Stomach (tissue), 9 donors: ENCODE results near the gene MAPK8IP2. TPM values are rescaled to one million over a fixed set of nuclear protein-coding genes. Genes with fewer than 3 reads are reported as not detected.

ENCODE experiments used
- DNase-seq, 2 donors: peaks; one replicate each; pipeline versions ENCODE4 v3.0.0 to v3.0.0-alpha.2; 2013 to 2019
- H3K27ac ChIP-seq, 5 donors: fragments of 200-600 bp in 4 of 5; sonication (generic) in 4 of 5; one replicate each; pipeline ENCODE4 v1.5.1; 2013 to 2019; ENCODE audit warnings: mild to moderate bottlenecking in 1 of 5, moderate library complexity in 1 of 5
- H3K27me3 ChIP-seq, 3 donors: fragments of 200-600 bp; sonication (generic); one replicate each; pipeline ENCODE4 v1.5.1; 2017 to 2019; ENCODE audit warnings: mixed run types in 1 of 3
- H3K36me3 ChIP-seq, 4 donors: fragments of 200-600 bp; sonication (generic); 1 replicate in 3 of 4; 2 replicates in 1 of 4; pipeline ENCODE4 v1.5.1; 2016 to 2019
- H3K4me1 ChIP-seq, 4 donors: fragments of 200-600 bp; sonication (generic); one replicate each; pipeline ENCODE4 v1.5.1; 2016 to 2019
- H3K4me3 ChIP-seq, 4 donors: fragments of 200-600 bp; sonication (generic) in 3 of 4; one replicate each; pipeline ENCODE4 v1.5.1; 2016 to 2019; ENCODE audit warnings: mild to moderate bottlenecking in 1 of 4
- H3K9me3 ChIP-seq, 4 donors: fragments of 200-600 bp; sonication (generic); one replicate each; pipeline ENCODE4 v1.5.1; 2016 to 2019
- EP300 ChIP-seq: sonication (generic); formaldehyde crosslinking; IDR thresholded peaks from one replicate; pipeline ENCODE4 v1.6.1; 2017; ENCODE audit warnings: antibody characterized with exemption
- POLR2A ChIP-seq, 4 donors: fragments of 450-650 bp; IDR thresholded peaks; one replicate each; pipeline ENCODE4 v1.6.1; 2016; ENCODE audit warnings: antibody characterized with exemption in 4 of 4, control low read depth in 2 of 4, mild to moderate bottlenecking in 1 of 4, moderate library complexity in 1 of 4
- POLR2AphosphoS5 ChIP-seq, 3 donors: sonication (generic); formaldehyde crosslinking; IDR thresholded peaks; one replicate each; pipeline ENCODE4 v1.6.1; 2016; ENCODE audit warnings: antibody characterized with exemption in 3 of 3
- WGBS, 5 donors: extraction: QIAGEN DNeasy Blood & Tissue Kit in 3 of 5; methylation state at CpG; one replicate each; pipeline versions ENCODE4 v1.1.5 to v1.1.7; 2013 to 2018; 5-methylcytosine and 5-hydroxymethylcytosine counted together
- intact Hi-C: fragments of 100-400 bp; cut with DNase I; formaldehyde crosslinking; loops from one replicate; pipeline ENCODE4 v1.15.1; 2023; ENCODE audit warnings: low total_unique reads
- polyA plus RNA-seq, 3 donors: library from polyadenylated mRNA; stranded (reverse); fragments of 200-250 nt; gene quantifications; one replicate each; pipeline ENCODE4 v1.2.3, GENCODE V29; 2013
- total RNA-seq, 5 donors: library from RNA; depleted of rRNA; stranded (reverse); fragments of >200 nt; gene quantifications; one replicate each; pipeline versions ENCODE4 v1.1.0 to v1.2.3, GENCODE V29; 2014 to 2016
- TF ChIP-seq, protein P1 (sequence below), 7 experiments: fragments of 450-650 bp in 4 of 7; fragments of 200-600 bp in 3 of 7; sonication (generic) in 3 of 7; IDR thresholded peaks; one replicate each; pipeline ENCODE4 v1.5.1; 2016 to 2019; ENCODE audit warnings: antibody characterized with exemption in 7 of 7, control low read depth in 2 of 7, mild to moderate bottlenecking in 1 of 7
- donor health status: healthy with polysubstance abuse.
- donor health status: Bipolar disorder and iron deficiency.
- donor health status: healthy.

MAPK8IP2 gene
- total and polyA plus RNA-seq, 8 donors, result 0.43 to 5.8 (median 0.85) TPM

GRCh38 chr22:50582493-50583293 is 17.9 kb upstream of the MAPK8IP2 start, which contains the start of gene CHKB:
Gene CHKB, minus strand, starts transcription at chr22:50582849. Its CDS starts 68 bp downstream, at chr22:50582781.
- intact Hi-C loops, result no loop called here
- peak; percentile 99 for DNase-seq
- peaks cover 0 to 8% (median 5%) of the 10 kb centered on the region in 3 donors for H3K27me3 ChIP-seq
- TF ChIP-seq EP300 (no peak), POLR2A (IDR thresholded peaks at IDR 0.05) (peak in 2 of 4 donors; percentile 3 to 67), POLR2AphosphoS5 (IDR thresholded peaks at IDR 0.05) (peak; percentile 6 to 84 (median 72))
- TF ChIP-seq, protein P1, sequence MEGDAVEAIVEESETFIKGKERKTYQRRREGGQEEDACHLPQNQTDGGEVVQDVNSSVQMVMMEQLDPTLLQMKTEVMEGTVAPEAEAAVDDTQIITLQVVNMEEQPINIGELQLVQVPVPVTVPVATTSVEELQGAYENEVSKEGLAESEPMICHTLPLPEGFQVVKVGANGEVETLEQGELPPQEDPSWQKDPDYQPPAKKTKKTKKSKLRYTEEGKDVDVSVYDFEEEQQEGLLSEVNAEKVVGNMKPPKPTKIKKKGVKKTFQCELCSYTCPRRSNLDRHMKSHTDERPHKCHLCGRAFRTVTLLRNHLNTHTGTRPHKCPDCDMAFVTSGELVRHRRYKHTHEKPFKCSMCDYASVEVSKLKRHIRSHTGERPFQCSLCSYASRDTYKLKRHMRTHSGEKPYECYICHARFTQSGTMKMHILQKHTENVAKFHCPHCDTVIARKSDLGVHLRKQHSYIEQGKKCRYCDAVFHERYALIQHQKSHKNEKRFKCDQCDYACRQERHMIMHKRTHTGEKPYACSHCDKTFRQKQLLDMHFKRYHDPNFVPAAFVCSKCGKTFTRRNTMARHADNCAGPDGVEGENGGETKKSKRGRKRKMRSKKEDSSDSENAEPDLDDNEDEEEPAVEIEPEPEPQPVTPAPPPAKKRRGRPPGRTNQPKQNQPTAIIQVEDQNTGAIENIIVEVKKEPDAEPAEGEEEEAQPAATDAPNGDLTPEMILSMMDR (IDR thresholded peaks at IDR 0.05), result no peak
- WGBS, 5 donors, result 0% methylated on average over 3 to 96 of the region's 96 CpGs
- peaks cover 0 to 27% (median 17%) of the 10 kb centered on the region in 4 donors for H3K36me3 ChIP-seq
- no peaks in the 10 kb centered on the region for H3K9me3 ChIP-seq
- H3K4me3 ChIP-seq, result peak within 1 kb of the TSS; percentile 66 to 82 (median 79)
- H3K4me1 ChIP-seq, result peaks cover 32 to 46% (median 37%) of the 10 kb centered on the region in 4 donors
- peak within 1 kb of the TSS; percentile 95 to 100 (median 98) for H3K27ac ChIP-seq

DNA sequence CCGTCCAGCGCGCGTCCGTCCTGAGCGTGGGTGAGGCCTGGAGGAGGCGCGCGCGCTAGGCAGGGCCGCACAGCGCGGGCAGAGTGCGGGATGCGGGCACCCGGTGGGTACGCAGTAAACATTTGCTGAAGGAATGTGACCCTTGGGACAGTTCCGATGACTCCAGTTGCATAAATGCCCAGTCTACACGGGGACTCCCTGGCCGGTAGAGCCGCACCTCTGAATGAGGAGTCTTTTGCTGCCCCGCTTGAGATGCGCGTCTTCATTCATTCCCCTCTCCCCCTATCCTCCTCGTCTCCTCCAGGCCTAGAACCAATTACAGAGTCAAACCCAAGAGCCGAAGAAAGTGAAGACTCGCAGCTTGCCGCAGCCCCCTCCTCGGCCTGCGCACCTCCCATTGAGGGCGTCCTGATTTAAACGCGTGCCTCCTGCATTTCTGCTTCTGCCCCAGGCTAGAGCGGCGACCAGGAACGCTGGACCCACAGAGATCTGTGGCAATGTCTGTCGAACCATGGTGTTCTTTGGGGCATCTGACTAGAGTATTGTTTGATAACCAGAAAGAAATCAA is 17.2 kb upstream of the MAPK8IP2 start:
- Histone ChIP-seq H3K9me3 (no peaks in the 10 kb centered on the region), H3K4me1 (peaks cover 27 to 39% (median 31%) of the 10 kb centered on the region in 4 donors), H3K36me3 (peaks cover 0 to 27% (median 17%) of the 10 kb centered on the region in 4 donors), H3K27me3 (peaks cover 0 to 2% (median 0%) of the 10 kb centered on the region in 3 donors), H3K27ac (peak overlapping the region; percentile 77 to 100 (median 97)), H3K4me3 (peak overlapping the region; percentile 66 to 82 (median 79))
- TF ChIP-seq EP300, result no peak
- TF ChIP-seq POLR2A (IDR thresholded peaks at IDR 0.05), result no peak
- 5 to 7% (median 6%) methylated on average over 20 to 37 of the region's 37 CpGs for WGBS, 5 donors
- intact Hi-C loops, result no loop called here
- DNase-seq, result no peak

- Histone ChIP-seq H3K9me3 (no peaks in the 10 kb centered on the region), H3K27ac (peak overlapping the region in 1 of 5 donors; percentile 98), H3K27me3 (no peaks in the 10 kb centered on the region), H3K4me1 (peaks cover 22 to 28% (median 23%) of the 10 kb centered on the region in 4 donors), H3K4me3 (no peak overlapping the region), H3K36me3 (peaks cover 0 to 16% (median 10%) of the 10 kb centered on the region in 4 donors)
- 91 to 95% (median 94%) methylated on average over 23 of the region's 23 CpGs for WGBS, 5 donors
- TF ChIP-seq, protein P1 (IDR thresholded peaks at IDR 0.05), result no peak
- TF ChIP-seq POLR2AphosphoS5 (IDR thresholded peaks at IDR 0.05), result no peak
- TF ChIP-seq EP300, result no peak
- TF ChIP-seq POLR2A (IDR thresholded peaks at IDR 0.05), result no peak
- DNase-seq, result no peak
- intact Hi-C loops, result no loop called here
Measured at GRCh38 chr22:50584106-50585096, 16.2 kb upstream of the MAPK8IP2 start.

DNA sequence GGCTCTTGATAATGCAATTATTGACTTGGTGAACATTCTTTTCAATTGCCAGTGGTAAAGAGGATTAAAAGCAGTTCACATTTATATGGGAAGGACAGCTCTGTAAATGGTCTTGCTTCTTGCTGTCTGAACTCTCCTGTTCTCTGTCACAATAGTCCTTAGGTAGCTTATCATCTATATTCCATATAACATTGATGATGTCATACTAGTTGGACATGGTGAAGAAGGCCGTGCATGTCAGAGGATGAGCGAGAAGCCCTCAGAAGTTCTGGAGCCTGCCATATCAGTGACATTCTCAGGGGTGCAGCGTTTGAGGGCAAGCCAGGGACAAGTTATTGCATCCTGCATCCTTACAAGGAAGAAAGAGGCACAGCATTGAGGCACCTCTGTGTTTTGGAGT is 15.4 kb upstream of the MAPK8IP2 start:
- TF ChIP-seq EP300 (no peak), POLR2AphosphoS5 (IDR thresholded peaks at IDR 0.05) (no peak), POLR2A (IDR thresholded peaks at IDR 0.05) (no peak)
- TF ChIP-seq, protein P1 (IDR thresholded peaks at IDR 0.05), result no peak
- H3K4me1 ChIP-seq, result peaks cover 22 to 28% (median 23%) of the 10 kb centered on the region in 4 donors
- DNase-seq, result no peak

More for the DNA sequence above, 15.4 kb upstream of the MAPK8IP2 start:
- Histone ChIP-seq H3K27ac (no peak overlapping the region), H3K36me3 (peaks cover 0 to 8% (median 3%) of the 10 kb centered on the region in 4 donors), H3K27me3 (no peaks in the 10 kb centered on the region), H3K4me3 (no peak overlapping the region), H3K9me3 (no peaks in the 10 kb centered on the region)
- intact Hi-C loops, result no loop called here
- WGBS, 5 donors, result 85 to 97% (median 90%) methylated on average over 3 of the region's 3 CpGs
